OCI-LY1 (cell line): Measurements from ENCODE around the gene CTSK.
"Not testable (repeated sequence)": the region's sequence is repeated elsewhere in the genome, so short reads cannot be mapped to it uniquely, and the experiment has no call there.

Experiments used
- H2AFZ ChIP-seq: fragments of 200-600 bp; sonication (generic), shearing (Covaris generic); 2 replicates; pipeline ENCODE4 v1.6.0; 2014; ENCODE audit warnings: antibody characterized with exemption, mild to moderate bottlenecking, low read length
- H3F3A ChIP-seq: fragments of 200-600 bp; sonication (generic), shearing (Covaris generic); 2 replicates; pipeline ENCODE4 v1.6.0; 2014; ENCODE audit warnings: mild to moderate bottlenecking, antibody characterized with exemption, low read length, moderate library complexity; ENCODE audit not compliant: insufficient read depth
- H3K27ac ChIP-seq: fragments of 200-600 bp; sonication (generic); 2 replicates; pipeline ENCODE4 v1.5.1; 2014; ENCODE audit warnings: low read length, mixed run types, mild to moderate bottlenecking, low read depth; ENCODE audit not compliant: poor library complexity, severe bottlenecking
- H3K27me3 ChIP-seq: fragments of 200-600 bp; sonication (generic); 2 replicates; pipeline ENCODE4 v1.6.0; 2014; ENCODE audit warnings: antibody characterized with exemption, mild to moderate bottlenecking, low read length, moderate library complexity; ENCODE audit not compliant: insufficient read depth
- H3K36me3 ChIP-seq: fragments of 200-600 bp; sonication (generic); 2 replicates; pipeline ENCODE4 v1.6.1; 2014; ENCODE audit warnings: mild to moderate bottlenecking, antibody characterized with exemption, low read length, moderate library complexity, mixed read lengths; ENCODE audit not compliant: insufficient read depth
- H3K4me1 ChIP-seq: fragments of 200-600 bp; sonication (generic); 2 replicates; pipeline ENCODE4 v1.5.1; 2014; ENCODE audit warnings: mild to moderate bottlenecking, low read length, moderate library complexity; ENCODE audit not compliant: insufficient read depth, severe bottlenecking
- H3K4me2 ChIP-seq: fragments of 200-600 bp; sonication (generic), shearing (Covaris generic); 2 replicates; pipeline ENCODE4 v1.6.1; 2014; ENCODE audit warnings: low read length
- H3K4me3 ChIP-seq: fragments of 200-600 bp; sonication (generic); 2 replicates; pipeline ENCODE4 v1.5.1; 2014; ENCODE audit warnings: low read length, low read depth, mild to moderate bottlenecking, mixed read lengths; ENCODE audit not compliant: poor library complexity, severe bottlenecking
- H3K79me2 ChIP-seq: fragments of 200-600 bp; shearing (Covaris generic); 2 replicates; pipeline ENCODE4 v1.6.1; 2016; ENCODE audit warnings: mixed run types, low read length, mixed read lengths; ENCODE audit not compliant: insufficient read depth
- H3K9ac ChIP-seq: fragments of 200-600 bp; sonication (generic), shearing (Covaris generic); 2 replicates; pipeline ENCODE4 v1.6.1; 2014; ENCODE audit warnings: mild to moderate bottlenecking, low read length, mixed read lengths
- H3K9me2 ChIP-seq: fragments of 200-600 bp; sonication (generic), shearing (Covaris generic); 2 replicates; pipeline ENCODE4 v1.6.1; 2014; ENCODE audit warnings: low read depth, mild to moderate bottlenecking, low read length, mixed read lengths
- H3K9me3 ChIP-seq: fragments of 200-600 bp; shearing (Covaris generic); 2 replicates; pipeline ENCODE4 v1.6.1; 2014; ENCODE audit warnings: low read length, mixed read lengths
- H4K20me1 ChIP-seq: fragments of 200-600 bp; sonication (generic), shearing (Covaris generic); 2 replicates; pipeline ENCODE4 v1.6.0; 2016; ENCODE audit warnings: mild to moderate bottlenecking, low read length; ENCODE audit not compliant: insufficient read depth
- EZH2 ChIP-seq: fragments of 200-600 bp; sonication (generic), shearing (Covaris generic); IDR thresholded peaks from 2 replicates; pipeline ENCODE4 v1.8.0; 2017; ENCODE audit warnings: borderline replicate concordance, mixed run types, mild to moderate bottlenecking, antibody characterized with exemption, low read length, moderate library complexity, mixed read lengths
- TF ChIP-seq, protein P1 (sequence below): fragments of 200-600 bp; sonication (generic), shearing (Covaris generic); IDR thresholded peaks from 2 replicates; pipeline ENCODE4 v1.5.1; 2017; ENCODE audit warnings: mild to moderate bottlenecking, antibody characterized with exemption, low read length, moderate library complexity, mixed read lengths

The CTSK gene

DNA sequence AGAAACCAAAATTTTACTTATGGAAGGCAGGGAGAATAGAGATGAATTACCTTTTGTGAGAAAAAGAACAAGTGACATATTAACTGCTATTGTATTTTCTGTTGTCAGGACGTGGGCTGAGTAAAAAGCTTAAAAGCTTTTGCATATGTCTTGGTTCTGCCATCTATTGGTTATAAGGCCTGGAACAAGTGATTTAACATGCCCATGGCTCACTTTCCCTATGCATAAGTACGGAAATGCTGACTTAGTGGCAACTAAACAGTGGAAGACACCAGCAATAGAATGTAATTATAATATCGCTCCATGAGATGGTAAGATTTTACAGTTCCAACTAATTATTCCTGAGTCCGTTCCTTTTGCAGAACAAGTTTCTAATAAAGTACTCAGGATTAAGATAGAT is 35.7 kb downstream of the CTSK start:
- Histone ChIP-seq H3K4me1 (peaks cover 30% of the 10 kb centered on the region), H3K79me2 (no peaks in the 10 kb centered on the region), H3K4me3 (no peak overlapping the region), H3K36me3 (no peaks in the 10 kb centered on the region), H3K4me2 (no peak overlapping the region), H3K9me3 (no peaks in the 10 kb centered on the region), H3K9ac (no peak overlapping the region), H3K27ac (no peak overlapping the region), H2AFZ (no peak overlapping the region), H3K27me3 (no peaks in the 10 kb centered on the region), H3F3A (no peaks in the 10 kb centered on the region), H4K20me1 (no peaks in the 10 kb centered on the region), H3K9me2 (no peaks in the 10 kb centered on the region)
- TF ChIP-seq, protein P1, sequence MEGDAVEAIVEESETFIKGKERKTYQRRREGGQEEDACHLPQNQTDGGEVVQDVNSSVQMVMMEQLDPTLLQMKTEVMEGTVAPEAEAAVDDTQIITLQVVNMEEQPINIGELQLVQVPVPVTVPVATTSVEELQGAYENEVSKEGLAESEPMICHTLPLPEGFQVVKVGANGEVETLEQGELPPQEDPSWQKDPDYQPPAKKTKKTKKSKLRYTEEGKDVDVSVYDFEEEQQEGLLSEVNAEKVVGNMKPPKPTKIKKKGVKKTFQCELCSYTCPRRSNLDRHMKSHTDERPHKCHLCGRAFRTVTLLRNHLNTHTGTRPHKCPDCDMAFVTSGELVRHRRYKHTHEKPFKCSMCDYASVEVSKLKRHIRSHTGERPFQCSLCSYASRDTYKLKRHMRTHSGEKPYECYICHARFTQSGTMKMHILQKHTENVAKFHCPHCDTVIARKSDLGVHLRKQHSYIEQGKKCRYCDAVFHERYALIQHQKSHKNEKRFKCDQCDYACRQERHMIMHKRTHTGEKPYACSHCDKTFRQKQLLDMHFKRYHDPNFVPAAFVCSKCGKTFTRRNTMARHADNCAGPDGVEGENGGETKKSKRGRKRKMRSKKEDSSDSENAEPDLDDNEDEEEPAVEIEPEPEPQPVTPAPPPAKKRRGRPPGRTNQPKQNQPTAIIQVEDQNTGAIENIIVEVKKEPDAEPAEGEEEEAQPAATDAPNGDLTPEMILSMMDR = no peak
- no peak for TF ChIP-seq EZH2

DNA sequence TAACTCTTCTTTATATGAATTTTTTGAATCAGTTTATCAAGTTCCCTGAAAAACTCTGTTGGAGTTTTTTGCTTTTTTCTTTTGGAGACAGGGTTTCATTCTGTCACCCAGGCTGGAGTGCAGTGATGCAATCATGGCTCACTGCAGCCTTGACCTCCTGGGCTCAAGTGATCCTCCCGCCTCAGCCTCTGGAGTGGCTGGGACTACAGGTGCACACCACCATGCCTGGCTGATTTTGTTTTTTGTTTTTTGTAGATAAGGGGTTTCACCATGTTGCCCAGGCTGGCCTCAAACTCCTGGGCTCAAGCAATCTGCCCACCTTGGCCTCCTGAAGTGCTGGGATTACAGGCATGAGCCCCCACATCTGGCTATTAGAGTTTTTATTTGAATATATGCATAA is 40.4 kb downstream of the CTSK start:
- not testable (repeated sequence) for H4K20me1 ChIP-seq, H3K27me3 ChIP-seq, H3F3A ChIP-seq, H3K36me3 ChIP-seq, H3K9ac ChIP-seq, H3K4me3 ChIP-seq, H3K9me2 ChIP-seq, H3K9me3 ChIP-seq, H2AFZ ChIP-seq, H3K4me2 ChIP-seq
- Histone ChIP-seq H3K4me1 (peaks cover 54% of the 10 kb centered on the region), H3K27ac (peak overlapping the region; percentile 23), H3K79me2 (peaks cover 16% of the 10 kb centered on the region)

DNA sequence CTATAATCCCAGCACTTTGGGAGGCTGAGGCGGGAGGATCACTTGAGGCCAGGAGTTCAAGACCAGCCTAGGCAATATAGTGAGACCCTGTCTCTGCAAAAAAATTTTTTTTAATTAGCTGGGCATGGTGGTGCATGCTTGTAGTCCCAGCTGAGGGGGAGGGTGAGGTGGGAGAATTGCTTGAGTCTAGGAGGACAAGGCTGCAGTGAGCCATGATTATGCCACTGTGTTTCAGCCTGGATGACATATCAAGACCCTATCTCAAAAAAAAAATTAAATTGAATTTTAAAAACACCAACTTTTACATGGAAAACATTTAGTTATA is 42.1 kb downstream of the CTSK start:
- H4K20me1 ChIP-seq, H3F3A ChIP-seq, H3K27me3 ChIP-seq, H3K9me3 ChIP-seq, H3K9me2 ChIP-seq: not testable (repeated sequence)
- Histone ChIP-seq H2AFZ (peak overlapping the region; percentile 92; the same call in 1 of the 2 replicates), H3K4me3 (peak overlapping the region; percentile 82), H3K36me3 (peaks cover 22% of the 10 kb centered on the region), H3K79me2 (peaks cover 20% of the 10 kb centered on the region), H3K4me2 (peak overlapping the region; percentile 88), H3K27ac (peak overlapping the region; percentile 85), H3K9ac (peak overlapping the region; percentile 87), H3K4me1 (peaks cover 42% of the 10 kb centered on the region)

DNA sequence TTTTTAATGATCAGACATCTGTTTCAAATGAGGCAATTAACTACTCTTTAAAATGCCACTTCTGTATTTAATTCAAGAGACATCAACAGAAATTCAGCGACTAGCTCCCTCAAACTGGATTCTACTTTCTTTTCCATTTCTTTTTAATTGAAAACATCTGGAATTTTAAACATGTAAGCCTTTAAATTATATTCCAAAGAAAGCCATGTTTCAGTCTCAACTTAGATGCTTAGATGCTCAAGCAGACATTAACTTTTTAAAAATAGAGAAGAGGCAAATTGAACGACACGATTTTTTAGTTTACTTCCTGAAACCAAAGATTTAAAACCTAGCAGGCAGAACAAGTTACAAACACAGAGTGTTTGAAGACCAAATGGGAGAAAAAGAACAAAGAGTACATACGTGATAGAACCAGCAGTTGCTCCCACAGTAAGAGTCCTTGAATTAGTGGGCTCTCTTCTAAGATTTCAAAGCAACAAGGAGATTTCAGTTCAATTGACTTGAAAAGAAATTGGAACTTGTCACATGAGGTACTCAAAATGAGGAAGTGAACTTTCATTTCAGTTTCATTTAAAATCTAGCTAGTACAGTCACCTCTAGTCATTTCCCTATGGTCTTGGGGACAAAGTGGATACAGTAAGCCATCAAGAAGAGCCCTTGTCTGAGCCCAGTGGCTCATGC is 42.6 kb downstream of the CTSK start, which contains the start of gene CTSS:
Gene CTSS (minus strand): TSS at position 483 of the 681 bp plus-strand sequence. CDS start 1,015 bp downstream, outside the sequence.
- peaks cover 27% of the 10 kb centered on the region for H3K36me3 ChIP-seq
- H3K4me3 ChIP-seq = peak within 1 kb of the TSS; percentile 82
- H2AFZ ChIP-seq = peak within 1 kb of the TSS; percentile 92
- peaks cover 20% of the 10 kb centered on the region for H3K79me2 ChIP-seq
- peak within 1 kb of the TSS; percentile 87 for H3K9ac ChIP-seq
- H3K9me2 ChIP-seq = no peaks in the 10 kb centered on the region
- no peaks in the 10 kb centered on the region for H3F3A ChIP-seq
- H3K9me3 ChIP-seq = no peaks in the 10 kb centered on the region
- H3K27ac ChIP-seq = peak within 1 kb of the TSS; percentile 85
- peak within 1 kb of the TSS; percentile 88 for H3K4me2 ChIP-seq
- H3K4me1 ChIP-seq = peaks cover 37% of the 10 kb centered on the region
- H3K27me3 ChIP-seq = no peaks in the 10 kb centered on the region
- TF ChIP-seq, protein P1 = no peak
- TF ChIP-seq EZH2 = no peak
- H4K20me1 ChIP-seq = no peaks in the 10 kb centered on the region
